HG03045 (cell line): ENCODE measurements around the gene HBA2.
"Not testable (repeated sequence)": the region's sequence is repeated elsewhere in the genome, so short reads cannot be mapped to it uniquely, and the experiment has no call there.

Source experiments
- ATAC-seq: cut with Tn5 transposase; IDR thresholded peaks from one replicate; pipeline ENCODE4 v1.9.1; 2021; ENCODE audit warnings: mild to moderate bottlenecking, moderate library complexity; ENCODE audit not compliant: unreplicated experiment

HBA2 gene

DNA sequence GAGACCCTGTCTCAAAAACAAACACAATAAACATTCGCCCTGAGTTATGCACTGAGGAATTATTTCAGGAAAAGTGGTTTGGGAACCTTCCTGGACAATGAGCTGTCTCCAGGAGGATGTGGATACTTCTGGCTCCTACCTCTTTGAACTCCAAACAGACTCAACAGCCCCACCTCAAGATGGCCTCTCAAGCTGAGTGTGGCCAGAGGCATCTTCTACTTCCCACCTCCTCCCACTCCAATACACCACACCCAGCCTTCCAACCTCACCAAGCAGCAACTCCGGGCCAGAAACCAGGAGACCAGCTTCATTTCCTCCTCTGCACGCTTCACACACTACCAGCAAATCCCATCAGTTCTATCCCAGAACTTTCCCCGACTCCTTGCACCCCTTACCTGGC lies 19.2 kb downstream of the HBA2 start:
- ATAC-seq = no peak

DNA sequence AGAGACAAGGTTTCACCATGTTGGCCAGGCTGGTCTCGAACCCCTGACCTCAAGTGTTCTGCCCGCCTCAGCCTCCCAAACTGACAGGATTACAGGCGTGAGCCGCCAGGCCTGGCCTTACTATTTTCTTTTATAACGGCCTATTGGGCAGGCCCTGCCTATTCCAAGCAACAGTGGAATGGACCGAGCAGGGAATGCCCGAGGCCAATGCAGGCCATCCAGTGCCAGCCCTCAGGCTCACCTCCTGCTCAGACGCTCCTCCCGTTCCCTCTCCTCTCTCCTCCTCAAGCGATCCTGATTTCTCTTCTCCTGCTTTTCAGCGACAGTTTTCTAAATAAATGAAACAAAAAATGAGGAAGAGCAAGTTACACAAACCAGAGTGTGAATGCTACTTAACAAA lies 20.0 kb downstream of the HBA2 start:
- no peak for ATAC-seq

DNA sequence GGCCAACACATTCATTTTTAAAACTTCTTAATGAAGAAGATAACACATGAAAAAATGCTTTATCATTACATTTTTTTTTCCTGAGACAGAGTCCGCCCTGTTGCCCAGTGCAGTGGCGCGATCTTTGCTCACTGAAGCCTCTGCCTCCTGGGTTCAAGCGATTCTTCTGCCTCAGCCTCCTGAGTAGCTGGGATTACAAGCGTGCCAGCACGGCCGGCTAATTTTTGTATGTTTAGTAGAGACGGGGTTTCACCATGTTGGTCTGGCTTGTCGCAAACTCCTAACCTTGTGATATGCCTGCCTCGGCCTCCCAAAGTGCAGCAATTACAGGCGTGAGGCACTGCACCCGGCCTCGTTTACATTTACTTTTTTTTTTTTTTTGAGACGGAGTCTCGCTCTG lies 20.8 kb downstream of the HBA2 start:
- no peak for ATAC-seq

DNA sequence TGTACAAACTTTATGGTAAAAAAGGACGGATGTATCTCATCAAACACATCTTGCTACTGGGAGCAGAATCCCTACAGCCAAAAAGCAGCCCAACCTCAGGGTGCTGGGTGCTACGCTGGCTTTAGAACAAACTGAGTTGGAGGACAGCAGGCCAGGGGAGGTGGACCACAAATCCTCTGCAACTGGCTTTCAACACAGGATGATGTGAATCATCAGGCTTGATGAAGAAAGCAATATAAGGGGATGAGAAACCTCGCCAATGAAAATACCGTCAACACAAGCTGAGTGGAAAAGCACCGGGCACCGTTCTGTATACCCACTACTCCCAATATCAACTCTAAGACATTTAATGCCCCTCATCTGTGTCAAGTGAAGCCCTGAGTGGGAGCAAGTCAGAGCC lies 21.8 kb downstream of the HBA2 start:
- no peak for ATAC-seq

DNA sequence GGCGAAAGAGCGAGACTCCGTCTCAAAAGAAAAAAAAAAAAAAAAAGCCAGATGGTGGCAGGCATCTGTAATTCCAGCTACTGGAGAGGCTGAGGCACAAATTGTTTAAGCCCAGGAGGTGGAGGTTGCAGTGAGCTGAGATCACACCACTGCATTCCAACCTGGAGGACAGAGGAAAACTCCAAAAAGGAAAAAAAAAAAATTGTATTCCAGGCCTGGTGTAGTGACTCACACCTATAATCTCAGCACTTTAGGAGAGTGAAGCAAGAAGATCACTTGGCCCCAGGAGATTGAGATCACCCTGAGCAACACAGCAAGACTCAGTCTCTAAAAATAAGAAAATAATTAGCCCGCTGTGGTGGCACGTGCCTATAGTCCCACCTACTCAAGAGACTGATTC lies 27.7 kb downstream of the HBA2 start:
- no peak for ATAC-seq

DNA sequence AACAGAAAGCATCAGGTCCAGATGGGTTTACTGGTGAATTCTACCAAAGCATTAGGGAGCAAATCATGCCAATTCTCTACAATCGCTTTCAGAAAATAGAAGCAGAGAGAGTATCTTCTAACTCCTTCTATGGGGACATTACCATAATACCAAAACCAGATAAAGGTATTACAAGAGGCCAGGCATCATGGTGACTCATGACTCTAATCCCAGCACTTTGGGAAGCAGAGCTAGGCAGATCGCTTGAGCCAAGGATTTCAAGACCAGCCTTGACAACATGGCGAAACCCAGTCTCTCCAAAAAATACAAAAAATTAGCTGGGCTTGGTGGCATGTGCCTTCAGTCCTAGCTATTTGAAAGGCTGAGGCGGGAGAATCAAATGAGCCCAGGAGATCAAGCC lies 30.6 kb downstream of the HBA2 start:
- ATAC-seq = no peak

DNA sequence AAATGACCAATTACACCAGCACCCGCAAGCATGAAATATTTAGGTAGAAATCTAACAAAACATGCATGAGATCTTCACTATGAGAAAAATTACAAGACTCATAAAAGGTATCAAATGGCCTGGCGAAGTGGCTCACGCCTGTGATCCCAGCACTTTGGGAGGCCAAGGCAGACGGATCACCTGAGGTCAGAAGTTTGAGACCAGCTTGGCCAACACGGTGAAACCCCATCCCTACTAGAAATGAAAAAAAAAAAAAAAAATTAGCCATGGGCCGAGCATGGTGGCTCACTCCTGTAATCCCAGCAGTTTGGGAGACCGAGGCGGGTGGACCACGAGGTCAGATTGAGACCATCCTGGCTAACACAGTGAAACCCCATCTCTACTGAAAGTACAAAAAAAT lies 31.4 kb downstream of the HBA2 start:
- ATAC-seq = not testable (repeated sequence)

DNA sequence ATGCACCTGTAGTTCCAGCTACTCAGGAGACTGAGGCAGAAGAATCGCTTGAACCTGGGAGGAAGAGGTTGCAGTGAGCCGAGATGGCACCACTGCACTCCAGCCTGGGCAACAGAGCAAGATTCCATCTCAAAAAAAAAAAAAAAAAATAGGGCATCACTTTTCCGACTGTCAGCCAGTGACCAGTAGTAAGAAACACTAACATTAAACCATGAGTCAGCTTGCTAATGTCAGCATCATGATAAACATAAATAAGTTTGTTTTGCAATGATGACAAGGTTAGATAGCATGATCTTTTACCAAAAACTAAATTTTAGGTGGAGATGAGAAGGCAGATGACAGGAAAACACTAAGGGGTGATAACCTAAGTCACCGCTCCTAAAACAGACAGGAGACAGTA lies 36.7 kb downstream of the HBA2 start:
- ATAC-seq = not testable (repeated sequence)

DNA sequence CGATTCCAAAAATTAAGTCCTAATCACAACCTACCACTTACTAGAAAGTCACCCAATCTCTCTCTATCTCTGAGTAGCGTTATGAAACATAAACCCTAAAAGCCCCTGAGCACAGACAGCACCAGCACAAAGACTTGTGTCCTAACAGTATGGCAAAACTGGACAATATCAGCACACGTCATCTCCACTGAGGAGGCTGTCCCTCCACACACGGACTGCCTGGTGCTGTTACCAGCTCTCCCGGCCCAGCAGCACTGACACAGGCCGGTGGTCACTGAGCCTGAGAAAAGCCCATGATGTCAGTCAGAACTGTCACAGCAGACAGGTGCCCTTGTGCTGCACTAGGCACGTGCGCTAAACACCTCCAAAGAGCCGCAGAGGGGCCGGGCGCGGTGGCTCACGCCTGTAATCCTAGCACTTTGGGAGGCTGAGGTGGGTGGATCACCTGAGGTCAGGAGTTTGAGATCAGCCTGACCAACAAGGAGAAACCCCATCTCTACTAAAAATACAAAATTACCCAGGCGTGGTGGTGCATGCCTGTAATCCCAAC lies 39.0 kb downstream of the HBA2 start:
- ATAC-seq = not testable (repeated sequence)

DNA sequence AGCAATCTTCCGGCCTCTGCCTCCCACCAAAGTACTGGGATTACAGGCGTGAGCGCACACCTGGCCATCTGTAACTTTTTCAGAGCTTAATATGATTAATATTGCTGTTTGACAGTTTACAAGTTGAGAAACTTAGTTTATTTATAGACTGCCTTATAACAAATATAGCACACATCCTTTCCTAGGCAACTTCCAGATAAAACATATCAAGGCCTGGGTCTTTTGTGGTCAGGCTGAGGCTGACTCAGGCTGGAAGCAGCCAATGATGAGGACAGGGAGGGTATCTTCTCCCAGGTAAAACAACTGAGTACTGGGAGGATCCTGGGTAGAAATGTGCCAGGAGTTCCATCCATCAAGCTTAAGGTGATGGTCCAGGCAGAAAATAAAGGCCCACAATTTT lies 40.3 kb downstream of the HBA2 start:
- ATAC-seq = no peak

DNA sequence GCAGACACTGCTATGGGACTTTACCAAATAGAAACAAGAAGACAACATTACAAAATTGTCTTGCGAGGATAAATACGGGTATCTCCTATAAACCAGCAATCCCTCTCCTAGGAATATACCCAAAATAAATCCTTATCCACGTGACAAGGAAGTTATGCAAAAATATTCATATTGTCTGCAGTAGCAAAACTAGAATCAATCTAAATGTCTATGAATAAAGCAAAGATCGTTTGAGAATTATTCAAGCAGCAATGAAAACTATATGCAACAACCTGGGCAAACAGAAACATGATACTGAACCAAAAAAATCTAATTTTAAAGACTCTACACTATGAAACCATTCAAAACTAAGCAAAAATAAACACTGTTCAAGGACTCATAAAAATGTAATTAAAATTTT lies 47.3 kb downstream of the HBA2 start:
- no peak for ATAC-seq
